ENCODE data around the gene SLC9A5.

Gene SLC9A5

DNA sequence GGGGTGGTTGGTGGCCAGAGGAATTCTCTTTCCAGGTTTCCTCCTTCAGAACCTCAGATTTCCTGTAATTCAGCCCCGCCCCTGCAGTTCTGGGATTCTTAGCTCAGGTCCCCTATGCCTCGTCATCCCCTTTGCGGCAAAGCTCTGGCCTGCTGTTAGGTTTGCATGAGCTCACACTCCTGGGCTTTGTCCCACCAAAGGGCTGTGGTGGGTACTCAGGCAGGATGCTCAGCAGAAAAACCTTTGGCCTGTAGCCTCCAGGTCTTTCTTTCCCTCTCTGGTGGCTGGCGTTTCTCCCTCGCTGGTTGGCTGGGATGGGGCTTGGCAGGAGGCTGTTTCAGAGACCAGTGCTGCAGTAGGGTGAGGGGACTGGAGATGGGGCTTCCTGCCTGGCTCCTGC is 21.0 kb downstream of the SLC9A5 start:
- Histone ChIP-seq H3K4me1 (ENCODE audit: insufficient read depth, insufficient read length) (no peaks in the 10 kb centered on the region), H3K36me3 (ENCODE audit: insufficient read depth, insufficient read length, low read length) (peaks cover 9% of the 10 kb centered on the region), H3K27me3 (ENCODE audit: insufficient read depth, insufficient read length) (no peaks in the 10 kb centered on the region), H3K4me3 (ENCODE audit: insufficient read length, low read depth) (no peak overlapping the region), H3K9ac (ENCODE audit: insufficient read length, low read depth) (no peak overlapping the region), H3K9me3 (ENCODE audit: insufficient read depth, low read length) (no peaks in the 10 kb centered on the region)
- no peak for TF ChIP-seq SUZ12 (IDR thresholded peaks at IDR 0.05; ENCODE audit: extremely low read depth, insufficient read depth, insufficient read length)
- no peak for TF ChIP-seq ZNF274 (IDR thresholded peaks at IDR 0.05; ENCODE audit: low read depth, low read length)
- TF ChIP-seq YY1 (IDR thresholded peaks at IDR 0.05; ENCODE audit: insufficient read depth, insufficient read length), result no peak
- DNase-seq (ENCODE audit: low read depth, low spot score), result no peak

GRCh38 chr16:67270931-67271338 is 22.2 kb downstream of the SLC9A5 start:
- no peaks in the 10 kb centered on the region for H3K9me3 ChIP-seq (ENCODE audit: insufficient read depth, low read length)
- TF ChIP-seq YY1 (IDR thresholded peaks at IDR 0.05; ENCODE audit: insufficient read depth, insufficient read length) (no peak), SUZ12 (IDR thresholded peaks at IDR 0.05; ENCODE audit: extremely low read depth, insufficient read depth, insufficient read length) (no peak), ZNF274 (IDR thresholded peaks at IDR 0.05; ENCODE audit: low read depth, low read length) (no peak)
- H3K4me3 ChIP-seq (ENCODE audit: insufficient read length, low read depth), result no peak overlapping the region
- H3K36me3 ChIP-seq (ENCODE audit: insufficient read depth, insufficient read length, low read length), result peaks cover 15% of the 10 kb centered on the region
- H3K9ac ChIP-seq (ENCODE audit: insufficient read length, low read depth), result no peak overlapping the region
- H3K27me3 ChIP-seq (ENCODE audit: insufficient read depth, insufficient read length), result no peaks in the 10 kb centered on the region
- DNase-seq (ENCODE audit: low read depth, low spot score), result no peak
- H3K4me1 ChIP-seq (ENCODE audit: insufficient read depth, insufficient read length), result no peaks in the 10 kb centered on the region

GRCh38 chr16:67271446-67271845 is 22.7 kb downstream of the SLC9A5 start:
- TF ChIP-seq SUZ12 (IDR thresholded peaks at IDR 0.05; ENCODE audit: extremely low read depth, insufficient read depth, insufficient read length), result no peak
- no peak for TF ChIP-seq YY1 (IDR thresholded peaks at IDR 0.05; ENCODE audit: insufficient read depth, insufficient read length)
- no peak for TF ChIP-seq ZNF274 (IDR thresholded peaks at IDR 0.05; ENCODE audit: low read depth, low read length)
- H3K4me3 ChIP-seq (ENCODE audit: insufficient read length, low read depth), result no peak overlapping the region
- no peaks in the 10 kb centered on the region for H3K9me3 ChIP-seq (ENCODE audit: insufficient read depth, low read length)
- peaks cover 21% of the 10 kb centered on the region for H3K36me3 ChIP-seq (ENCODE audit: insufficient read depth, insufficient read length, low read length)
- H3K27me3 ChIP-seq (ENCODE audit: insufficient read depth, insufficient read length), result no peaks in the 10 kb centered on the region
- H3K9ac ChIP-seq (ENCODE audit: insufficient read length, low read depth), result no peak overlapping the region
- H3K4me1 ChIP-seq (ENCODE audit: insufficient read depth, insufficient read length), result no peaks in the 10 kb centered on the region
- DNase-seq (ENCODE audit: low read depth, low spot score), result no peak

DNA sequence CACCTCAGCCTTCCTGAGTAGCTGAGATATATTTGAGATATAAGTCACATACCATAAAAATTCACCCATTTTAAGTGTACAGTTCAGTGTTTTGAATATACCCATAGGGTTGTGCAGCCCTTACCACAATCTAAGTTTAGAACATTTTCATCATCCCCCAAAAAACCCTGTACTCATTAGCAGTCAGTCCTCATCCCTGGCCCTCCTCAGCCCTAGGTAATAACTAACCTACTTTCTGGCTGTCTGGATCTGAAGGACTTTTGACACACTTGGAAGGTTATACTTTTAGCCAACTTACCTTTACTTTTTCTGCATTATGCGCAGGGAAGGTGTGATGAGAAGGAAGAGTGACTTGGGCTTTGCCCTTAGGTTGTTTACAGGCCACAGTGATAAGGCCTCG is 26.5 kb downstream of the SLC9A5 start:
- no peak for DNase-seq (ENCODE audit: low read depth, low spot score)
- Histone ChIP-seq H3K27me3 (ENCODE audit: insufficient read depth, insufficient read length) (peaks cover 8% of the 10 kb centered on the region), H3K36me3 (ENCODE audit: insufficient read depth, insufficient read length, low read length) (peaks cover 24% of the 10 kb centered on the region), H3K4me3 (ENCODE audit: insufficient read length, low read depth) (no peak overlapping the region), H3K9ac (ENCODE audit: insufficient read length, low read depth) (no peak overlapping the region), H3K4me1 (ENCODE audit: insufficient read depth, insufficient read length) (peaks cover 16% of the 10 kb centered on the region), H3K9me3 (ENCODE audit: insufficient read depth, low read length) (no peaks in the 10 kb centered on the region)
- TF ChIP-seq ZNF274 (IDR thresholded peaks at IDR 0.05; ENCODE audit: low read depth, low read length), result no peak
- TF ChIP-seq SUZ12 (IDR thresholded peaks at IDR 0.05; ENCODE audit: extremely low read depth, insufficient read depth, insufficient read length), result no peak
- TF ChIP-seq YY1 (IDR thresholded peaks at IDR 0.05; ENCODE audit: insufficient read depth, insufficient read length), result no peak

DNA sequence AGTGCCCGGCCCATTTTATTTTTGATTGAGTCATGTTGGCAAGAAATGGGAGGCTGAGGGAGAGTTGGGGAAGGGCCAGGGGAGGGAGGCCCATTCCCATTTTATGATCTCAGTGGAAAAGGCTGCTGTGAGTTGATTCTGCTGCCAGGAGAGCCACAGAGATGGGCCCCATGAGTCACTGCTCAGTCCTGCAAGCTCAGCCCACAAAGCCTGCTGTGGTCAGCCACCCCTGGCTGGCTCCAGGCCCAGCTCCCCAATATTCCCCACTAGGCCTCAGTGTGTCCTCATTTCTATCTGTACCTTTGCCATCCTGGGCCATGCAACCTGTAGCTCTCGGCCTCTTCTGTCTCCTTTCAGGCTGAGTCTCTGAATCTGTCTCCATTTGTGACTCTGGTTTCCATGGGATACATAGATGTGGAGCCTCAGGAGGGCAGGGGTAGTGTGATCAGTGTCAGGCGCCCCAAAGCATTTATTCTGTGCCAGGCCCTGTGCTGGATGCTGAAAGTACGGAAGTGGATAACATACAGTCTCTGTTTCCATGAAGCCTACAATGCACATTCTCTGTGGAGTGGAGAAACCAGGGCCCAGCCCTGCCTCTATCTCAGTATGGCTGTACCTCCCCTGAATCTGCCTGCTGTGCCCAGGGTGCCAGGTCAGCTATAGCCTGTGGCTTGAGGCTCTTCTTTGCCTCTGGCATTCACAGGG is 28.7 kb downstream of the SLC9A5 start:
- no peak overlapping the region for H3K4me3 ChIP-seq (ENCODE audit: insufficient read length, low read depth)
- H3K9me3 ChIP-seq (ENCODE audit: insufficient read depth, low read length), result no peaks in the 10 kb centered on the region
- TF ChIP-seq SUZ12 (IDR thresholded peaks at IDR 0.05; ENCODE audit: extremely low read depth, insufficient read depth, insufficient read length) (no peak), YY1 (IDR thresholded peaks at IDR 0.05; ENCODE audit: insufficient read depth, insufficient read length) (no peak), ZNF274 (IDR thresholded peaks at IDR 0.05; ENCODE audit: low read depth, low read length) (no peak)
- peaks cover 8% of the 10 kb centered on the region for H3K27me3 ChIP-seq (ENCODE audit: insufficient read depth, insufficient read length)
- H3K4me1 ChIP-seq (ENCODE audit: insufficient read depth, insufficient read length), result peaks cover 16% of the 10 kb centered on the region
- peak overlapping the region; percentile 28 for H3K9ac ChIP-seq (ENCODE audit: insufficient read length, low read depth)
- peaks cover 29% of the 10 kb centered on the region for H3K36me3 ChIP-seq (ENCODE audit: insufficient read depth, insufficient read length, low read length)
- DNase-seq (ENCODE audit: low read depth, low spot score), result no peak

DNA sequence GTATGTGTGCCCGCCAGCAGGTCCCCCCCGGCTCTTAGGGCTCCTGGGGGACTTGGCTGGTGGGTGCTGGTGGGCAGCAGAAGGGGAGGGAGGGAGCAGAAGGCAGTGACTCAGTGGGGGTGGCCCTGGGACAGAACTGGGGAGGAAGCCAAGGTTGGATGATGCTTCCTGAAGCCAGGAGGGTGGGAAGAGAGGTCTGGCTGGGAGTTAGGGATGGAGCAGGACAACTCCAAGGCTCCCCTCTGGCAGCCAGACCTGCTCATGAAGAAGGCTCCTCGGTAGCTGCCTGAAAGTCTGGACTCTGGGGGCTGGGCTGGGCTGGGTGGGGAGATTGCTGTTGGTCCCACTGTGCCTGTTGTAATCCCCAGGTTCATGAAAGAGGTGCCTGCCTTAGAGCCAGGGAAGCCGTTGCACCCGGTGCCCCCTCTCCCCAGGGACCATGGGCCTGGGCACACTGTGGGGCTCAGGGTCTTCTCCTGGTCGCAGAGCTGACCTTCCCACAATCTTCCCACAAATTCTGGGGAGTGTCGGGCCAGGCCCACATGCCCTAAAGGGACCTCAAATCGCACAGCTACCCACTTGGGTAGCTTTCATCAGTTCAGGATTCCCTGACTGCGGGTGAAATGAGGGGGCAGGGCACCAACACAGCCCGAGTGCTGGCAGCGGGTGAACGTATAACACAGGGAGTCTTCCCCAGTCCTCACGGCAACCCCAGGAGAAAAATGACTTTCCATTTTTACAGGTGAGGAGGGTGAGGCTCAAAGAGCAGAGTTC is 29.4 kb downstream of the SLC9A5 start:
- TF ChIP-seq ZNF274 (IDR thresholded peaks at IDR 0.05; ENCODE audit: low read depth, low read length), result no peak
- no peak for TF ChIP-seq SUZ12 (IDR thresholded peaks at IDR 0.05; ENCODE audit: extremely low read depth, insufficient read depth, insufficient read length)
- no peak for TF ChIP-seq YY1 (IDR thresholded peaks at IDR 0.05; ENCODE audit: insufficient read depth, insufficient read length)
- peaks cover 30% of the 10 kb centered on the region for H3K36me3 ChIP-seq (ENCODE audit: insufficient read depth, insufficient read length, low read length)
- DNase-seq (ENCODE audit: low read depth, low spot score), result no peak
- H3K27me3 ChIP-seq (ENCODE audit: insufficient read depth, insufficient read length), result peaks cover 8% of the 10 kb centered on the region
- no peaks in the 10 kb centered on the region for H3K9me3 ChIP-seq (ENCODE audit: insufficient read depth, low read length)
- peak overlapping the region; percentile 95 for H3K9ac ChIP-seq (ENCODE audit: insufficient read length, low read depth)
- peaks cover 19% of the 10 kb centered on the region for H3K4me1 ChIP-seq (ENCODE audit: insufficient read depth, insufficient read length)
- H3K4me3 ChIP-seq (ENCODE audit: insufficient read length, low read depth), result peak overlapping the region; percentile 85

GRCh38 chr16:67278773-67279295 is 30.1 kb downstream of the SLC9A5 start:
- DNase-seq (ENCODE audit: low read depth, low spot score), result no peak
- H3K36me3 ChIP-seq (ENCODE audit: insufficient read depth, insufficient read length, low read length), result peaks cover 27% of the 10 kb centered on the region
- H3K9ac ChIP-seq (ENCODE audit: insufficient read length, low read depth), result peak overlapping the region; percentile 95
- no peak for TF ChIP-seq ZNF274 (IDR thresholded peaks at IDR 0.05; ENCODE audit: low read depth, low read length)
- TF ChIP-seq YY1 (IDR thresholded peaks at IDR 0.05; ENCODE audit: insufficient read depth, insufficient read length), result no peak
- no peak for TF ChIP-seq SUZ12 (IDR thresholded peaks at IDR 0.05; ENCODE audit: extremely low read depth, insufficient read depth, insufficient read length)
- peaks cover 25% of the 10 kb centered on the region for H3K4me1 ChIP-seq (ENCODE audit: insufficient read depth, insufficient read length)
- H3K9me3 ChIP-seq (ENCODE audit: insufficient read depth, low read length), result no peaks in the 10 kb centered on the region
- H3K27me3 ChIP-seq (ENCODE audit: insufficient read depth, insufficient read length), result peaks cover 8% of the 10 kb centered on the region
- peak overlapping the region; percentile 85 for H3K4me3 ChIP-seq (ENCODE audit: insufficient read length, low read depth)
